ENCODE data around the gene UNC119B. TPM values are rescaled to one million over a fixed set of nuclear protein-coding genes. Genes with fewer than 3 reads are reported as not detected.

UNC119B gene
- 10 to 100 TPM; 29.8 to 30.5 TPM for total RNA-seq
- polyA plus RNA-seq: 8.8 TPM

DNA sequence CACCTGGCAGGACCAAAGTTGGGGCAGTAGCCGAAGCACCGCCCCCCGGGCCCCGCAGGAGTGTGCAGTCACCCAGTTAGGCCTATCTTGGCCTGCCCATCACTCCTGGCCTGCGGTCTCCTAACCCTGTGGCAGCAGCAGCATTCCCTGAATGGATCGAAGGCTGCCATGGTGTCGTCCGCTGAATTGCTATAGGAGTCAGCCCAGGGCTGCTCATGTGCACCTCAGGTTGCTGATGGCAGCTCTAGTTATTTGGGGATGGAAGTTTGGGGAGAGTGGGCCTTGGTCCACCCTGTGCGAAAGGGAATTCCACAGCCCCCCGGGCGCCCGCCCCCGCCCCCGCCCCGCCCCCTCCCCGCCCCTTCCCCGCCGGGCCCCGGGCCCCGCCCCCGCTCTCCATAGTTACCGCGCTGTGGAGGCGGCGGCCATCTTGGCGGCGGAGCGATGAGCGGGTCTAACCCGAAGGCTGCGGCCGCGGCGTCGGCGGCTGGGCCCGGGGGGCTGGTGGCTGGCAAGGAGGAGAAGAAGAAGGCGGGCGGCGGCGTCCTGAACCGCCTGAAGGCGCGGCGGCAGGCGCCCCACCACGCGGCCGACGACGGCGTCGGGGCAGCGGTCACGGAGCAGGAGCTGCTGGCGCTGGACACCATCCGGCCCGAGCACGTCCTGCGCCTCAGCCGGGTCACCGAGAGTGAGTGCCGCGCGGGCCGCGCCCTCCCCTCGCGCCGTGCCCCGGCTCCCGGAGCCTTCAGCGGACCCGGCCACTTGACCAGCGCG, at the start of gene UNC119B:
TSS of gene UNC119B (plus strand) at position 428 of the 774 bp plus-strand sequence. CDS start at position 445, 17 bp downstream.
- peak; percentile 68 to 86 (median 73) for DNase-seq
- Histone ChIP-seq H3K9me3 (ENCODE audit: low read length) (no peaks in the 10 kb centered on the region), H3K4me3 (ENCODE audit: low read length) (peak within 1 kb of the TSS; percentile 71), H3K27ac (ENCODE audit: low read depth, low read length) (peak within 1 kb of the TSS; percentile 63), H3K27me3 (ENCODE audit: insufficient read depth, low read length, poor library complexity, severe bottlenecking) (no peaks in the 10 kb centered on the region), H3K4me1 (ENCODE audit: insufficient read depth, low read length) (peaks cover 25% of the 10 kb centered on the region), H3K36me3 (ENCODE audit: insufficient read depth, low read length) (no peaks in the 10 kb centered on the region)
- ChIA-PET POLR2A (interaction anchor here (1.0 kb wide), 2 partner anchors 24 to 128 kb away, joined by 4 to 5 read pairs; partner anchors contain the start of genes MLEC and POP5), CTCF (interaction anchor here (0.8 to 4.3 kb wide), 4 partner anchors 17 to 262 kb away, joined by 3 to 26 read pairs (median 3); no protein-coding TSS in a partner anchor)
- no peaks in the 10 kb centered on the region for H3K9me3 Mint-ChIP-seq
- peaks cover 36 to 51% (median 37%) of the 10 kb centered on the region in 3 donors for H3K4me1 Mint-ChIP-seq
- H3K36me3 Mint-ChIP-seq: peaks cover 4 to 21% (median 5%) of the 10 kb centered on the region in 3 donors
- H3K27ac Mint-ChIP-seq: peak within 1 kb of the TSS; percentile 87 to 95 (median 93)
- H3K4me3 Mint-ChIP-seq: peak within 1 kb of the TSS; percentile 84 to 97 (median 92)
- H3K27me3 Mint-ChIP-seq: no peaks in the 10 kb centered on the region

DNA sequence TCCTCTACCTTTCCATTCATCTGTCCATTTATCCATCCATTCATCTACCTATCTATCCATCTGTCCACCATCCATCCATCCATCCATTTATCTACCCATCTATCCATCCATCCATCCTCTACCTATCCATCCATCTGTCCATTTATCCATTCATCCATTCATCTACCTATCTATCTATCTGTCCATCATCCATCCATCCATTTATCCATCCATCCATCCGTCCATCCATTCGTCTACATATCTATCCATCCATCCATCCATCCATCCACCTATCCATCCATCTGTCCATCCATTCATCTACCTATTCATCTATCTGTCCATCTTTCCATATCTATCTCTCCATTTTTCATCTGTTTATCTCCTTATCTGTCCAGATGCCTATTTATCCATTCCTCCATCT, 48.8 kb upstream of the UNC119B start:
- no peak overlapping the region for H3K4me3 Mint-ChIP-seq
- H3K9me3 ChIP-seq (ENCODE audit: low read length): no peaks in the 10 kb centered on the region
- H3K4me1 ChIP-seq (ENCODE audit: insufficient read depth, low read length): no peaks in the 10 kb centered on the region
- ChIA-PET POLR2A (no interaction called here), CTCF (interaction anchor here (1.1 to 5.4 kb wide), 3 partner anchors 12 to 17 kb away, joined by 3 to 43 read pairs (median 5); no protein-coding TSS in a partner anchor)
- H3K27ac Mint-ChIP-seq: no peak overlapping the region
- DNase-seq: no peak
- peaks cover 7 to 17% of the 10 kb centered on the region in 2 donors for H3K27me3 Mint-ChIP-seq
- H3K4me3 ChIP-seq (ENCODE audit: low read length): no peak overlapping the region
- no peak overlapping the region for H3K27ac ChIP-seq (ENCODE audit: low read depth, low read length)
- no peaks in the 10 kb centered on the region for H3K36me3 Mint-ChIP-seq
- H3K4me1 Mint-ChIP-seq: peaks cover 0 to 2% (median 0%) of the 10 kb centered on the region in 3 donors
- H3K27me3 ChIP-seq (ENCODE audit: insufficient read depth, low read length, poor library complexity, severe bottlenecking): no peaks in the 10 kb centered on the region
- no peaks in the 10 kb centered on the region for H3K9me3 Mint-ChIP-seq
- no peaks in the 10 kb centered on the region for H3K36me3 ChIP-seq (ENCODE audit: insufficient read depth, low read length)

DNA sequence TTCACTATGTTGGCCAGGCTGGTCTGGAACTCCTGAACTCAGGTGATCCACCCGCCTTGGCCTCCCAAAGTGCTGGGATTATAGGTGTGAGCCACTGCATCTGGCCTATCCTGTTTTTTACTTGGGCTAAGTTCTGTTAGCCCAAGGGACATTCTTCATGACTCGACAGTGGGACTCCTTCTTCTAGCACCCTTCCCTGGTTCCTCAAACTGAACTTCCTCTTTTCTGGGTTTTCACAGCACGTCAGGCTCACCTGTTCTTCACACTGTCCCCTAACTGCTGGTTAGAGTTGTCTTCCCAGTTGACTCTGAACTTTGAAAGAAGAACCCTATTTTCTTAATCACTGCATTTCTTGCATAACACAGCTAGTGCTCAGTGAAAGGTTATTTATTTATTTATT, 47.4 kb upstream of the UNC119B start:
- Mint-ChIP-seq H3K9me3 (no peaks in the 10 kb centered on the region), H3K27ac (no peak overlapping the region), H3K27me3 (peaks cover 7 to 17% of the 10 kb centered on the region in 2 donors), H3K4me1 (peaks cover 0 to 2% (median 0%) of the 10 kb centered on the region in 3 donors), H3K36me3 (no peaks in the 10 kb centered on the region), H3K4me3 (no peak overlapping the region)
- ChIA-PET POLR2A (no interaction called here), CTCF (no interaction called here)
- Histone ChIP-seq H3K36me3 (ENCODE audit: insufficient read depth, low read length) (no peaks in the 10 kb centered on the region), H3K4me1 (ENCODE audit: insufficient read depth, low read length) (no peaks in the 10 kb centered on the region), H3K27ac (ENCODE audit: low read depth, low read length) (no peak overlapping the region), H3K4me3 (ENCODE audit: low read length) (no peak overlapping the region), H3K27me3 (ENCODE audit: insufficient read depth, low read length, poor library complexity, severe bottlenecking) (no peaks in the 10 kb centered on the region), H3K9me3 (ENCODE audit: low read length) (no peaks in the 10 kb centered on the region)
- no peak for DNase-seq

DNA sequence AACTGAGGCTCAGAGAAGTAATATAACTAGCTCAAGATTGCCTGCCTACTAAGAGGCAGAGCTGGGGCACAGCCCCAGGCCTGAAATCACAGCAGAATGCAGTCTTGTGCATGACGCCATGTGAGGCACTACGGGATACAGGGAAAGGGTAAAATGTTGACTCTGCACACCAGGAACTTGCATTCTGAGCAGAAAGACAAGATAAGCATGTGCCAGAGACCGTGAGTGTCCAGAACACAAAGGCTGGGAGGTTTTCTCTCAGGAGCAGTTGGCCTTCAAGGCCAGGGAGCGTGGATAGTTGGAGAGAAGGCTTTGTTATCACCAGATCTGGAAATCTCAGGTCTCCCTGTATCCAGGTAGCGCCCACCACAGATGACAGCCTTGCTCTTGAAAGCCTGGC, 46.5 kb upstream of the UNC119B start:
- no peak overlapping the region for H3K27ac Mint-ChIP-seq
- H3K36me3 ChIP-seq (ENCODE audit: insufficient read depth, low read length): no peaks in the 10 kb centered on the region
- DNase-seq: no peak
- peaks cover 6 to 17% of the 10 kb centered on the region in 2 donors for H3K27me3 Mint-ChIP-seq
- H3K4me1 ChIP-seq (ENCODE audit: insufficient read depth, low read length): no peaks in the 10 kb centered on the region
- H3K9me3 ChIP-seq (ENCODE audit: low read length): no peaks in the 10 kb centered on the region
- H3K27me3 ChIP-seq (ENCODE audit: insufficient read depth, low read length, poor library complexity, severe bottlenecking): no peaks in the 10 kb centered on the region
- ChIA-PET CTCF (interaction anchor here (1.0 kb wide), 1 partner anchor 17 kb away, joined by 3 read pairs; no protein-coding TSS in a partner anchor), POLR2A (no interaction called here)
- H3K36me3 Mint-ChIP-seq: no peaks in the 10 kb centered on the region
- H3K4me3 ChIP-seq (ENCODE audit: low read length): no peak overlapping the region
- no peak overlapping the region for H3K4me3 Mint-ChIP-seq
- no peak overlapping the region for H3K27ac ChIP-seq (ENCODE audit: low read depth, low read length)
- no peaks in the 10 kb centered on the region for H3K9me3 Mint-ChIP-seq
- peaks cover 0 to 2% (median 0%) of the 10 kb centered on the region in 3 donors for H3K4me1 Mint-ChIP-seq

DNA sequence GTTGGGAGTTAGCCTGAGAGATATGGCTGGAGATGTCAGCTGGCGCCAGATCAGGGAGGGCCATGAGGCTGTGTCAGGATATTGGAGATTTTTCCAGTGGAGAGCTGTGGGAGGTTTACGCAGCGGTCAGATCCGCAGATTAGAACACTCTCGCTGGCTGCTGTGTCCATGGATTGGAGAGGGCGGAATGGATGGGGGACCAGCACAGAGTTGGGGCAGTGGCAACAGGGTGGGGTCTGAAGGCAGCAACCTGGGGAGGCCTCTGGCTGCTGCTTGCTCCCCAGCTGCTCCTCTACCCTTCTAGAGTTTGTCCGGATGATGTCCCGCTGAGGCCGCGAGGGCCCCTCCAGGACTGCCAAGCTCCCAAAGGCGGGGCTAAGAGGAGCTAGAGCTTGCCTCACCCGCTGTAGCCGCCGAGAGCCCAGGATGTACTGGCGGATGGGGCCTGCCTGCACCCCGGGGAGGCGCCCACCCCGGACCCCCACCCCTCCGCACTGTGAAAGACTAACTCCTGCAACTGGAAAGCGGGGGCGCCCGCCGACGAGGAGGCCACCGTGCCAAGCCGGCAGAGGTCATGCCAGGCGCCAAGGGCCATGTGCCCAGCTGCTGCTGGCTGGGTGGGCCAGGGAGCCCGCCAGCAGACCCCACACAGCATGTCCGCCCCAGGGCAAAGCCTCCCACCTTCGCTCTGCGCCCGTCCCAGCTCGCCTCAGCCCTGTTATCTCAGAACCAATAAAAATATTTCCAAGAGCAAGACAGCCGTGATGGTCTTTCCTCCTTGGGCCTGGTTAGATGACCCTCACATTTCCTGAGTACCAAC, 43.5 kb upstream of the UNC119B start:
- Mint-ChIP-seq H3K9me3 (no peaks in the 10 kb centered on the region), H3K4me1 (peaks cover 0 to 2% (median 0%) of the 10 kb centered on the region in 3 donors), H3K27me3 (peaks cover 7 to 8% of the 10 kb centered on the region in 2 donors), H3K36me3 (no peaks in the 10 kb centered on the region), H3K27ac (no peak overlapping the region), H3K4me3 (no peak overlapping the region)
- ChIA-PET POLR2A (interaction anchor here (0.7 kb wide), 1 partner anchor 13 kb away, joined by 3 read pairs; no protein-coding TSS in a partner anchor), CTCF (interaction anchor here (2.8 kb wide), 1 partner anchor 18 kb away, joined by 12 read pairs; no protein-coding TSS in a partner anchor)
- no peaks in the 10 kb centered on the region for H3K4me1 ChIP-seq (ENCODE audit: insufficient read depth, low read length)
- H3K36me3 ChIP-seq (ENCODE audit: insufficient read depth, low read length): no peaks in the 10 kb centered on the region
- no peaks in the 10 kb centered on the region for H3K9me3 ChIP-seq (ENCODE audit: low read length)
- H3K27me3 ChIP-seq (ENCODE audit: insufficient read depth, low read length, poor library complexity, severe bottlenecking): no peaks in the 10 kb centered on the region
- no peak for DNase-seq
- no peak overlapping the region for H3K4me3 ChIP-seq (ENCODE audit: low read length)
- H3K27ac ChIP-seq (ENCODE audit: low read depth, low read length): no peak overlapping the region

DNA sequence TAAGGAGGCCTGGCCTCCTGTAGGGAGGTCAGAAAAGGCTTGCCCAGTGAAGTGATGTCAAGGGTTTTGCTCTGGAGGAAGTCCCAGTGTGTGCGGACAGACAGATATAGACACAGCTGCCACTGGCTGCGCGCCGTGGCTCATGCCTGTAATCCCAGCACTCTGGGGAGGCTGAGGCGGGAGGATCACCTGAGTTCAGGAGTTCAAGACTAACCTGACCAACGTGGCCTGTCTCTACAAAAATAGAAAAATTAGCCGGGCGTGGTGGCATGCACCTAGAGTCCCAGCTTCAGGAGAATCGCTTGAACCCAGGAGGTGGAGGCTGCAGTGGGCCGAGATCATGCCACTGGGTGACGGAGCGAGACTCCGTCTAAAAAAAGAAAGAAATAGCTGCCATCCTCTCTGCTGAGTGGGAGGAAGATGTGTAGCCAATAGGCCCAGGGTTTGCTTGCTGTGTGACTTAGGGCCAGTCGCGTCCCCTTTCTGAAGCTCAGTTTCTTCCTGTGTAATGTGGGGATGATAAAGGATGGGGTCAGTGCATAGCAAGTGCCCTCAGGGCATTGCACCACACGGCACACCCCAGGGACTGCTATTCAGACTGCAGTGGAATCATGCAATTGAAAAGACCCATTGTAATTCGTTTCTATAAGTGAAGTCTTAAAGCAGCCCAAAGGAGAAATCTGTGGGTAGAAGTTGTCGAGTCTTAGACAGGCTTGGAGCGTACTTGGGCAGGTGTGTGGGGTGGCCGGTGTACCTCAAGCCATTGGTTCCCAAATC, 42.0 kb upstream of the UNC119B start:
- Histone ChIP-seq H3K9me3 (ENCODE audit: low read length) (no peaks in the 10 kb centered on the region), H3K27me3 (ENCODE audit: insufficient read depth, low read length, poor library complexity, severe bottlenecking) (no peaks in the 10 kb centered on the region), H3K4me1 (ENCODE audit: insufficient read depth, low read length) (no peaks in the 10 kb centered on the region), H3K36me3 (ENCODE audit: insufficient read depth, low read length) (no peaks in the 10 kb centered on the region), H3K4me3 (ENCODE audit: low read length) (no peak overlapping the region), H3K27ac (ENCODE audit: low read depth, low read length) (no peak overlapping the region)
- no peak overlapping the region for H3K4me3 Mint-ChIP-seq
- H3K27me3 Mint-ChIP-seq: peaks cover 7 to 8% of the 10 kb centered on the region in 2 donors
- no peaks in the 10 kb centered on the region for H3K36me3 Mint-ChIP-seq
- DNase-seq: no peak
- peak overlapping the region in 1 of 8 donors; percentile 60 for H3K27ac Mint-ChIP-seq
- POLR2A ChIA-PET: no interaction called here
- peaks cover 0 to 2% (median 0%) of the 10 kb centered on the region in 3 donors for H3K4me1 Mint-ChIP-seq
- CTCF ChIA-PET: interaction anchor here (0.9 to 2.8 kb wide), 2 partner anchors 19 to 328 kb away, joined by 3 to 12 read pairs; no protein-coding TSS in a partner anchor
- no peaks in the 10 kb centered on the region for H3K9me3 Mint-ChIP-seq

Data from CD8-positive, alpha-beta memory T cell (primary cell).